H9 (cell line): Measurements from ENCODE around the gene PEX14. TPM values are rescaled to one million over a fixed set of nuclear protein-coding genes. Genes with fewer than 3 reads are reported as not detected.

ENCODE experiments used
- DNase-seq: peaks from one replicate; pipeline ENCODE4 v3.0.0-alpha.2; 2017
- H2AFZ ChIP-seq: one replicate; pipeline ENCODE4 v1.6.1; 2013; ENCODE audit warnings: mild to moderate bottlenecking, low read length, control low read depth, moderate library complexity
- H2AK5ac ChIP-seq: 2 replicates; pipeline ENCODE4 v1.6.1; 2013; ENCODE audit warnings: low read length, control low read depth, mixed read lengths; ENCODE audit not compliant: insufficient read length
- H2BK120ac ChIP-seq: one replicate; pipeline ENCODE4 v1.6.1; 2013; ENCODE audit warnings: low read depth, mild to moderate bottlenecking, low read length, control low read depth, inconsistent platforms; ENCODE audit not compliant: poor library complexity, severe bottlenecking
- H2BK12ac ChIP-seq: 2 replicates; pipeline ENCODE4 v1.6.1; 2013; ENCODE audit warnings: low read length, control low read depth, mixed read lengths, low read depth; ENCODE audit not compliant: insufficient read length
- H2BK15ac ChIP-seq: 2 replicates; pipeline ENCODE4 v1.6.1; 2013; ENCODE audit warnings: low read depth, low read length, control low read depth
- H2BK20ac ChIP-seq: one replicate; pipeline ENCODE4 v1.6.1; 2013; ENCODE audit warnings: low read depth, mild to moderate bottlenecking, low read length, control low read depth, inconsistent platforms; ENCODE audit not compliant: poor library complexity, severe bottlenecking
- H2BK5ac ChIP-seq: 2 replicates; pipeline ENCODE4 v1.6.1; 2013; ENCODE audit warnings: low read length, control low read depth, mixed read lengths; ENCODE audit not compliant: insufficient read length
- H3K14ac ChIP-seq: 2 replicates; pipeline ENCODE4 v1.6.1; 2013; ENCODE audit warnings: low read length, control low read depth; ENCODE audit not compliant: insufficient read depth
- H3K18ac ChIP-seq: 2 replicates; pipeline ENCODE4 v1.6.1; 2013; ENCODE audit warnings: low read depth, mild to moderate bottlenecking, mixed read lengths, low read length, control low read depth; ENCODE audit not compliant: insufficient read length
- H3K23ac ChIP-seq: 2 replicates; pipeline ENCODE4 v1.6.1; 2013; ENCODE audit warnings: low read length, control low read depth, mixed read lengths, low read depth; ENCODE audit not compliant: insufficient read length
- H3K23me2 ChIP-seq: 2 replicates; pipeline ENCODE4 v1.6.1; 2013; ENCODE audit warnings: low read depth, mild to moderate bottlenecking, mixed read lengths, low read length, control low read depth; ENCODE audit not compliant: insufficient read length, poor library complexity, severe bottlenecking
- H3K27ac ChIP-seq: 2 replicates; pipeline ENCODE4 v1.5.1; 2013; ENCODE audit warnings: low read length, control low read depth, mixed read lengths, low read depth; ENCODE audit not compliant: insufficient read length
- H3K27me3 ChIP-seq: 2 replicates; pipeline ENCODE4 v1.6.1; 2013; ENCODE audit warnings: low read length, control low read depth, inconsistent platforms; ENCODE audit not compliant: insufficient read depth
- H3K4ac ChIP-seq: 2 replicates; pipeline ENCODE4 v1.6.1; 2013; ENCODE audit warnings: low read depth, mild to moderate bottlenecking, control low read depth, inconsistent platforms, low read length, moderate library complexity
- H3K4me1 ChIP-seq: 2 replicates; pipeline ENCODE4 v1.6.1; 2013; ENCODE audit warnings: low read length, control low read depth, inconsistent platforms; ENCODE audit not compliant: insufficient read depth
- H3K4me2 ChIP-seq: 2 replicates; pipeline ENCODE4 v1.6.1; 2013; ENCODE audit warnings: low read length, control low read depth, mixed read lengths; ENCODE audit not compliant: insufficient read length, insufficient read depth
- H3K56ac ChIP-seq: 2 replicates; pipeline ENCODE4 v1.6.1; 2013; ENCODE audit warnings: low read depth, mild to moderate bottlenecking, mixed read lengths, low read length, control low read depth; ENCODE audit not compliant: insufficient read length
- H3K79me1 ChIP-seq: 2 replicates; pipeline ENCODE4 v1.6.1; 2013; ENCODE audit warnings: low read depth, mild to moderate bottlenecking, moderate library complexity, low read length, control low read depth, inconsistent platforms; ENCODE audit not compliant: insufficient read depth, poor library complexity, severe bottlenecking
- H3K79me2 ChIP-seq: 2 replicates; pipeline ENCODE4 v1.6.1; 2013; ENCODE audit warnings: low read length, control low read depth, inconsistent platforms; ENCODE audit not compliant: insufficient read depth
- H3K9ac ChIP-seq: 2 replicates; pipeline ENCODE4 v1.6.1; 2013; ENCODE audit warnings: low read length, control low read depth, mixed read lengths; ENCODE audit not compliant: insufficient read length; ENCODE audit errors: extremely low read depth
- H3K9me3 ChIP-seq: one replicate; pipeline ENCODE4 v1.6.1; 2013; ENCODE audit warnings: low read depth, low read length, inconsistent platforms; ENCODE audit not compliant: control insufficient read depth
- H3T11ph ChIP-seq: one replicate; pipeline ENCODE4 v1.6.1; 2013; ENCODE audit warnings: mild to moderate bottlenecking, low read length, control low read depth, inconsistent platforms
- H4K20me1 ChIP-seq: one replicate; pipeline ENCODE4 v1.6.1; 2013; ENCODE audit not compliant: control insufficient read depth, insufficient read length, insufficient read depth
- H4K5ac ChIP-seq: 2 replicates; pipeline ENCODE4 v1.6.1; 2013; ENCODE audit warnings: low read depth, mild to moderate bottlenecking, mixed read lengths, low read length, control low read depth; ENCODE audit not compliant: insufficient read length
- H4K8ac ChIP-seq: replicated peaks from 2 replicates; pipeline ENCODE4 v1.6.1; 2013; ENCODE audit warnings: low read length, control low read depth, mixed read lengths, low read depth; ENCODE audit not compliant: insufficient read length
- H4K91ac ChIP-seq: 2 replicates; pipeline ENCODE4 v1.6.1; 2013; ENCODE audit warnings: low read depth, mild to moderate bottlenecking, moderate library complexity, mixed read lengths, low read length, control low read depth; ENCODE audit not compliant: insufficient read length
- H3K27ac Mint-ChIP-seq, 3 experiments: 2 replicates in 2 of 3; 3 replicates in 1 of 3; pipeline ENCODE4 v1.8.0; 2020 to 2021; ENCODE audit warnings: mixed read lengths in 3 of 3, mild to moderate bottlenecking in 1 of 3, moderate library complexity in 1 of 3
- H3K27me3 Mint-ChIP-seq: 2 replicates; pipeline ENCODE4 v1.8.0; 2021; ENCODE audit warnings: low read depth, mild to moderate bottlenecking, moderate library complexity, mixed read lengths
- H3K36me3 Mint-ChIP-seq, 3 experiments: 2 replicates in 2 of 3; 3 replicates in 1 of 3; pipeline ENCODE4 v1.8.0; 2020 to 2021; ENCODE audit warnings: low read depth in 3 of 3, mixed read lengths in 3 of 3; ENCODE audit not compliant: insufficient read depth in 1 of 3
- H3K4me1 Mint-ChIP-seq, 2 experiments: 2 replicates each; pipeline ENCODE4 v1.8.0; 2020; ENCODE audit warnings: mixed read lengths in 2 of 2
- H3K4me3 Mint-ChIP-seq, 2 experiments: 2 replicates in 1 of 2; 3 replicates in 1 of 2; pipeline ENCODE4 v1.8.0; 2020 to 2021; ENCODE audit warnings: mild to moderate bottlenecking in 2 of 2, mixed read lengths in 2 of 2, moderate library complexity in 1 of 2
- H3K9me3 Mint-ChIP-seq, 2 experiments: 2 replicates in 1 of 2; 3 replicates in 1 of 2; pipeline ENCODE4 v1.8.0; 2020; ENCODE audit warnings: mild to moderate bottlenecking in 2 of 2, mixed read lengths in 2 of 2, moderate library complexity in 1 of 2
- CTCF ChIP-seq: fragments of 200-600 bp; sonication (generic); conservative IDR thresholded peaks from 3 replicates; pipeline ENCODE4 v1.8.0; 2021; ENCODE audit warnings: antibody characterized with exemption, mild to moderate bottlenecking
- WGBS: extraction: QIAGEN DNeasy Blood & Tissue Kit; methylation state at CpG from one replicate; pipeline ENCODE4 v1.1.7; 2013; ENCODE audit warnings: missing lambda C conversion rate, low lambda C conversion rate, mixed read lengths; ENCODE audit not compliant: insufficient read length; ENCODE audit errors: extremely low coverage; 5-methylcytosine and 5-hydroxymethylcytosine counted together
- total RNA-seq: library from RNA; stranded (reverse); gene quantifications from 2 replicates; pipeline ENCODE4 v1.2.1, GENCODE V29; 2021

The PEX14 gene
- total RNA-seq, 1 experiment from 2014 or later: 23.9 TPM

- Histone ChIP-seq H3K79me2 (peaks cover 4% of the 10 kb centered on the region; the same call in 1 of the 2 replicates), H2AFZ (no peak overlapping the region), H2BK12ac (no peak overlapping the region), H3T11ph (no peak overlapping the region), H3K18ac (no peak overlapping the region), H2BK15ac (no peak overlapping the region), H3K27ac (no peak overlapping the region), H4K5ac (no peak overlapping the region), H2BK120ac (no peak overlapping the region), H4K20me1 (no peaks in the 10 kb centered on the region), H3K56ac (no peak overlapping the region), H3K9me3 (no peaks in the 10 kb centered on the region), H2AK5ac (no peak overlapping the region), H3K23me2 (no peaks in the 10 kb centered on the region), H3K23ac (no peak overlapping the region), H3K27me3 (no peaks in the 10 kb centered on the region), H3K14ac (no peak overlapping the region), H2BK20ac (no peak overlapping the region), H3K4me1 (peaks cover 12% of the 10 kb centered on the region; the same call in 1 of the 2 replicates), H3K4ac (no peak overlapping the region), H3K9ac (no peak overlapping the region), H4K91ac (no peak overlapping the region), H2BK5ac (no peak overlapping the region), H3K4me2 (no peak overlapping the region), H3K79me1 (no peaks in the 10 kb centered on the region), H4K8ac (no peak overlapping the region)
- no peak for DNase-seq
- Mint-ChIP-seq H3K27ac (no peak overlapping the region), H3K4me3 (no peak overlapping the region), H3K4me1 (peaks cover 52 to 65% of the 10 kb centered on the region in 2 experiments), H3K9me3 (no peaks in the 10 kb centered on the region), H3K36me3 (peaks cover 0 to 5% (median 2%) of the 10 kb centered on the region in 3 experiments; a peak in 3 of 7 replicates), H3K27me3 (no peaks in the 10 kb centered on the region)
- no peak for TF ChIP-seq CTCF
- WGBS: no CpG with 5 or more reads among the region's 2 CpGs
These were observed 42.9 kb downstream of the PEX14 start for GRCh38 chr1:10517677-10517982.
